ENCODE measurements around the gene CMTM3.

Gene CMTM3

GRCh38 chr16:66662445-66663194 is 58.1 kb downstream of the CMTM3 start:
- Histone ChIP-seq H3K36me3 (ENCODE audit: insufficient read depth, low read length) (no peaks in the 10 kb centered on the region), H3K9me3 (ENCODE audit: low read length) (no peaks in the 10 kb centered on the region), H3K4me1 (ENCODE audit: insufficient read depth, low read length, severe bottlenecking) (no peaks in the 10 kb centered on the region), H3K9me2 (ENCODE audit: low read depth, low read length) (no peaks in the 10 kb centered on the region), H4K20me1 (ENCODE audit: insufficient read depth, low read length) (no peaks in the 10 kb centered on the region), H3K79me2 (ENCODE audit: insufficient read depth, low read length) (no peaks in the 10 kb centered on the region), H2AFZ (ENCODE audit: low read length) (no peak overlapping the region), H3F3A (ENCODE audit: insufficient read depth, low read length) (no peaks in the 10 kb centered on the region), H3K9ac (ENCODE audit: low read length) (no peak overlapping the region), H3K27me3 (ENCODE audit: insufficient read depth, low read length) (no peaks in the 10 kb centered on the region), H3K4me2 (ENCODE audit: low read length) (no peak overlapping the region), H3K4me3 (ENCODE audit: low read depth, low read length, poor library complexity, severe bottlenecking) (no peak overlapping the region), H3K27ac (ENCODE audit: low read depth, low read length, poor library complexity, severe bottlenecking) (no peak overlapping the region)
- no peak for TF ChIP-seq EZH2 (IDR thresholded peaks at IDR 0.05; ENCODE audit: borderline replicate concordance, low read length)
- TF ChIP-seq CTCF (IDR thresholded peaks at IDR 0.05; ENCODE audit: low read length), result peak; percentile 53

Measured in OCI-LY1 (cell line).